NT2/D1 (cell line): ENCODE measurements around the gene EPOP.

ENCODE experiments used
- SUZ12 ChIP-seq: IDR thresholded peaks from 2 replicates; pipeline ENCODE4 v1.6.1; 2011; ENCODE audit not compliant: insufficient read length, insufficient read depth; ENCODE audit errors: extremely low read depth
- YY1 ChIP-seq: IDR thresholded peaks from 2 replicates; pipeline ENCODE4 v1.6.1; 2011; ENCODE audit not compliant: insufficient read length, insufficient read depth
- ZNF274 ChIP-seq: IDR thresholded peaks from 2 replicates; pipeline ENCODE4 v1.6.1; 2011; ENCODE audit warnings: mild to moderate bottlenecking, low read depth, low read length

DNA sequence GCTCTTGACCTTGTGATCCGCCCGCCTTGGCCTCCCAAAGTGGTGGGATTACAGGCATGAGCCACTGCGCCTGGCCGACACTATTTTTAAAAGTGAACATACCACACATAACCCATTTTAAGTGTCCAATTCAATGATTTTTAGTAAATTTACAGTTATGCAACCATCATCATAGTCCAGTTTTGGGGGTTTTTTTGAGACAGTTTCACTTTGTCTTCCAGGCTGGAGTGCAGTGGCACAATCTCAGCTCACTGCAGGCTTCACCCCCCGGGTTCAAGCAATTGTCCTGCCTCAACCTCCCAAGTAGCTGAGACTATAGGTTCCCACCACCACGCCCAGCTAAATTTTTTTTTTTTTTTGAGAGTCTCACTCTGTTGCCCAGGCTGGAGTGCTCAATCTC lies 3.1 kb upstream of the EPOP start:
- TF ChIP-seq SUZ12 (no peak), YY1 (no peak), ZNF274 (no peak)
